Epithelial cell of esophagus (primary cell): Measurements from ENCODE around the gene NUCKS1.
"Not testable (repeated sequence)": the region's sequence is repeated elsewhere in the genome, so short reads cannot be mapped to it uniquely, and the experiment has no call there.

Experiments used
- DNase-seq: peaks from one replicate; pipeline ENCODE4 v3.0.0; 2010; ENCODE audit warnings: low read depth
- H3K4me3 ChIP-seq: 2 replicates; pipeline ENCODE4 v1.5.1; 2011; ENCODE audit warnings: mild to moderate bottlenecking, low read length, control low read depth
- TF ChIP-seq, protein P1 (sequence below): IDR thresholded peaks from 2 replicates; pipeline ENCODE4 v1.5.1; 2011; ENCODE audit warnings: low read depth, mild to moderate bottlenecking, low read length, control low read depth, inconsistent platforms; ENCODE audit not compliant: insufficient read depth; ENCODE audit errors: missing control alignments

NUCKS1 gene

DNA sequence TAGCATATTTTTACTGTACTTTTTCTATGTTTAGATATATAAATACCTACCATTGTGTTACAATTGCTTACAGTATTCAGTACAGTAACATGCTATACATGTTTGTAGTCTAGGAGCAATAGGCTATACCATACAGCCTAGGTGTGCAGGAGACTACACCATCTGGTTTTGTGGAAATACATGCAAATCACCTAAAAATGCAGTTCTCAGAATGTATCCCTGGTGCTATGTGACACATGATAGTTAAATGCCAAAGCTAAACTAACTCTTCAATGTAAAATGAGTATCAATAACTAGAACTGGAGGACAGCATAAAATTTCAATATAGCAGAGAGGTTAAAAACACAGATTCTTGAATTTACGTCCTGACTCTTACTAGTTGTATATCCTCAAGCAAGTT is 14.8 kb downstream of the NUCKS1 start:
- DNase-seq, result no peak
- H3K4me3 ChIP-seq, result no peak overlapping the region
- TF ChIP-seq, protein P1, sequence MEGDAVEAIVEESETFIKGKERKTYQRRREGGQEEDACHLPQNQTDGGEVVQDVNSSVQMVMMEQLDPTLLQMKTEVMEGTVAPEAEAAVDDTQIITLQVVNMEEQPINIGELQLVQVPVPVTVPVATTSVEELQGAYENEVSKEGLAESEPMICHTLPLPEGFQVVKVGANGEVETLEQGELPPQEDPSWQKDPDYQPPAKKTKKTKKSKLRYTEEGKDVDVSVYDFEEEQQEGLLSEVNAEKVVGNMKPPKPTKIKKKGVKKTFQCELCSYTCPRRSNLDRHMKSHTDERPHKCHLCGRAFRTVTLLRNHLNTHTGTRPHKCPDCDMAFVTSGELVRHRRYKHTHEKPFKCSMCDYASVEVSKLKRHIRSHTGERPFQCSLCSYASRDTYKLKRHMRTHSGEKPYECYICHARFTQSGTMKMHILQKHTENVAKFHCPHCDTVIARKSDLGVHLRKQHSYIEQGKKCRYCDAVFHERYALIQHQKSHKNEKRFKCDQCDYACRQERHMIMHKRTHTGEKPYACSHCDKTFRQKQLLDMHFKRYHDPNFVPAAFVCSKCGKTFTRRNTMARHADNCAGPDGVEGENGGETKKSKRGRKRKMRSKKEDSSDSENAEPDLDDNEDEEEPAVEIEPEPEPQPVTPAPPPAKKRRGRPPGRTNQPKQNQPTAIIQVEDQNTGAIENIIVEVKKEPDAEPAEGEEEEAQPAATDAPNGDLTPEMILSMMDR, result no peak

DNA sequence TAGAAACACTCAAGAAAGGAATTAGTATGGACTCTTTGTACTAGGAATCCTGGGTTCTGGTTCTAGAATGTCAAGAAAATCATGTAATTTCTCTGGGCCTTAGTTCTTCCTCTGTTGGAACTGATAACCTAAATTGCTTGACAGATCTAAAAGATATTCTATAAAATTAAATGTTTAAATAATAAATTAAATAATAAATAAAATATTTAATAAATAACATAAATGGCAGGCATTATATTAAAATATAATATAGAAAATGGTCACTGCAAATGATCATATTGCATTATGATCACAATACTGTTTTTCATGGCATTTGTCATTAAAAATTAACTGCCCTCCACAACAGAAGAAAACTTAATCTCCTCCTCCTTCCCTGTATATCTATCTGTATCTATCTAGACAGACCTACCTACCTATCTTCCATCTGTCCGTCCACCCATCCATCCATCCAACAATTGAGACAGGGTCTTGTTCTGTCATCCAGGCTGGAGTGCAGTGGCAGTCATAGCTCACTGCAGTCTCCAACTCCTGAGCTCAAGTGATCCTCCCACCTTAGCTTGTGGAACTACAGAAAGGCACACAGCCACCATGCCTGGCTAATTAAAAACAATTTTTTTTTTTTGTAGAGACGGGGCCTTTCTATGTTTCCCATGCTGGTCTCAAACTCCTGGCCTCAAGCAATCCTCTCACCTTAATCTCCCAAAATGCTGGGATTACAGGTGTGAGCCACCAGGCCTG is 16.4 kb downstream of the NUCKS1 start:
- DNase-seq, result no peak

DNA sequence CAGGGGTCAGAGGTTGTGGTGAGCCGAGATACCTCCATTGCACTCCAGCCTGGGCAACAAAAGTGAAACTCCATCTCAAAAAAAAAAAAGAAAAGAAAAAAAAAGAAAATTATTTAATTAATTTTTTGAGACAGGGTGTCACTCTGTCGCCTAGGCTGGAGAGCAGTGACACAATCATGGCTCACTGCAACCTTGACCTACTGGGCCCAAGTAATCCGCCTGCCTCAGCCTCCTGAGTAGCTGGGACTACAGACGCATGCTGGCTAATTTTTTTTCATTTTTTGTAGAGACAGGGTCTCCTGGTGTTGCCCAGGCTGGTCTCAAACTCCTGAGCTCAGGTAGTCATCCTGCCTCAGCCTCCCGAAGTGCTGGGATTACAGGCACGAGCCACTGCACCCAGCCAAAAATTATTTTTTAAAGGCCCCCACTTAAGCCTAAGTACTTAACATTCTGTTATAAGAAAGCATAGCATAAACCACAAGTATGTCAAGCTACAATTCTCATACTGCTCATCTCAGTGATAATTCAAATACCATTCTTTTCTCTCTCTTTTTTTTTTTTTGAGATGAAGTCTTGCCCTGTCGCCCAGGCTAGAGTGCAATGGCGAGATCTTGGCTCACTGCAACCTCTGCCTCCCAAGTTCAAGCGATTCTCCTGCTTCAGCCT is 19.9 kb downstream of the NUCKS1 start:
- TF ChIP-seq, protein P1, result no peak
- no peak overlapping the region for H3K4me3 ChIP-seq
- no peak for DNase-seq

More for the DNA sequence above, 16.4 kb downstream of the NUCKS1 start:
- TF ChIP-seq, protein P1, result no peak
- no peak overlapping the region for H3K4me3 ChIP-seq

DNA sequence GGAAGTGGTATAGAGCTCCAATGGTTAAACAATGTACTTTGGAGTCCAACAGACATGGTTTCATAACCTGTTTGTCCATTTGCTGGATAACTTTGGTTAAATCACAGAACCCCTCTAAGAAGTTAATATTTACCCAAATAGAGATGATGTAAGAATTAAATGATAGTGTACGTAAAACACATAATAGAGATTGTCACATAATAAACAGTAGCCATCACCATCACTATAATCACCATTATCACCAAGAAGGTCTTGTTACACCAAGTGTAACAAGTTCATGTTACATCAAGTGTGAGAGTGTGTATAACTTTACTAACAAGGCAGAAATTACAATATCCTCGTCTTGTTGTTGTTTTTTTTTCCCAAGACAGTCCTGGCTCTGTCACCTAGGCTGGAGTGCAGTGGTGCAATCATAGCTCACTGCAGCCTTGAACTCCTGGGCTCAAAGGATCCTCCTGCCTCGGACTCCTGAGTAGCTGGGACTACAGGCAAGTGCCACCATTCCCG is 23.3 kb downstream of the NUCKS1 start:
- TF ChIP-seq, protein P1, result no peak
- no peak overlapping the region for H3K4me3 ChIP-seq
- no peak for DNase-seq

DNA sequence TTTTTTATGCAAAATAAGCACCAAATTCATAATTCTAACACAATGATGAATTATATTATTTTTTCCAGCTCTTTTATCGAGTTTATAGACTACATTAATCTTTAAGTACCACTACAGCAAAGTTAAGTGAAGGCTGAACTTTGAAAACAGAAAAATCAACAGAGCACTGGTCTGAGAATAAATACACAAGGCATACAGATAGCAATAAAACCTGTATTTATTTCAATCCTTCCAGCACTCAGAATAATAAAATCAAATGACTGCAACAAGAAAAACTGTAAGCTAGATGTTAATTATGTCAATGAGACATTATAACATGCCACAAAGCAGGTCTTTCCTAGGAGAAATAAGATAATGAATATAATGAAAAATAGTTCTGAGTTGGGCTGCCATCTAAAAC is 24.5 kb downstream of the NUCKS1 start:
- TF ChIP-seq, protein P1, result no peak
- DNase-seq, result no peak
- no peak overlapping the region for H3K4me3 ChIP-seq

DNA sequence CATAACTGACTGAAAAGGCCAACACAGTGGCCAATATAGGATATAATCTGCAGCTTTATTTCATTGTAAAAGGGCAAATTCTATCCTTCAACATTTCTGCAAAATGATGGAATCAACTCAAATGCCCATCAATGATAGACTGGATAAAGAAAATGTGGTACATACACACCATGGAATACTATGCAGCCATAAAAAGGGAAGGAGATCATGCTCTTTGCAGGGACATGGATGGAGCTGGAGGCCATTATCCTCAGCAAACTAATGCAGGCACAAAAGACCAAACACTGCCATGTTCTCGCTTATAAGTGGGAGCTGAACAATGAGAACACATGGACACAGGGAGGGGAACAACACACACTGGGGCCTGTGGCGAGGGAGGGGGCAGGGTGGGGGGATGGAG is 29.2 kb downstream of the NUCKS1 start:
- not testable (repeated sequence) for DNase-seq, H3K4me3 ChIP-seq

DNA sequence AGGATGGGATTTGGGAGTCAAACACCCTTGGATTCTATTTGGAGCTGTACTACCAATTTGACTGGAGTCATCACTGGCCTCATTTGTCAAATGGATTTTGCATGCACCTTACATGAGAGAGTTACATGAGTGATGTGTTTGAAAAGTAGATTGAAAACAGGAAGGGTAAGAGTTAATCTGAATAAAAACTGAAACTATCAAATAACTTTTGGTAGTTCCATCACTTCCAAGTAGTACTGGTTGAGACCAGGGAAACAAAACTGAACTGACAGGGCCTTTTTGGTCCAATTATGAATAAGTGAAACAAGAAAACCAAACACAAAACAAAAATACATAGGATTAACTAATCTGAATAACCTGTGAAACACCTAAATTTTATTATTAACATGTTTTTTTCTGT is 30.2 kb downstream of the NUCKS1 start:
- TF ChIP-seq, protein P1, result no peak
- DNase-seq, result no peak
- no peak overlapping the region for H3K4me3 ChIP-seq
